NCI-H748 (cell line): ENCODE measurements around the gene PXMP2.
"Not testable (repeated sequence)": the region's sequence is repeated elsewhere in the genome, so short reads cannot be mapped to it uniquely, and the experiment has no call there.

Experiments used
- DNase-seq: peaks from one replicate; lab custom pipeline; 2025; ENCODE audit not compliant: unreplicated experiment; lab: John Stamatoyannopoulos, UW

The PXMP2 gene

GRCh38 chr12:132692030-132692429 lies 4.6 kb downstream of the PXMP2 start:
- DNase-seq, result not testable (repeated sequence)

GRCh38 chr12:132694888-132695287 lies 7.5 kb downstream of the PXMP2 start:
- DNase-seq, result not testable (repeated sequence)

DNA sequence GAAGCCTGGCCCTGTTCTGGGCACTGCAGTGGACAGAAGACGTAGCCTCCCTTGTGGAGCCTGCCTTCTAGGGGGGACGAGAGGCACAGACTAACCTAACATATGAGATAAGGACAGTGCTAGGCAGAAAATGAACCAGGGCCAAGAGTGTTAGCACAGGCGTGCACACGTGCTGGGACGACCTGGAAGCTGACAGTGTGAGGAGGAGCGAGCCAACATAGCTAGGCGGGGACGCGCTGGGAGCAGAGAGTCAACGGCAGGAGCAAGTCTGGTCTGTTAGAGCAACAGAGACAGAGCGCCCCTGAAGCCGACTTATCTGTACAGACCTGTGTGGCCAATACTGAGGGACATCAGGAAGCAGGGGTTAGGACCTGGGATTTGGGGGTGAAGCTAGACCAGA lies 8.0 kb downstream of the PXMP2 start:
- DNase-seq, result no peak

DNA sequence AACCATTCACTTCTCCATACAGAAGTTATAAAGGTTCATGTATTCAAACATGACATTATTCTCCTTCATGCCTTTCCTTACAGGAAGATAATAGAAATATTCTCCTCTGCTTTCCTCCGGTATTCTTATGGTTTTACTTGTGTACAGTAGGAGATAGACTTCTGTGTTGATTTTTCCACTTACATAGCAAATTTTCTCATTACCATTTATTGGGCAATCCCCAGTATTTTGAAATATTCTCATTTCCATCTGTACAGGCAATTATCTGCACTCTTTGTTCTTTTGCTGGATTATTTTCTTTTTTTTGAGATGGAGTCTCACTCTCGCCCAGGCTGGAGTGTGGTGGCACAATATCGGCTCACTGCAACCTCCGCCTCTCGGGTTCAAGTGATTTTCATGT lies 11.0 kb downstream of the PXMP2 start:
- DNase-seq, result no peak

DNA sequence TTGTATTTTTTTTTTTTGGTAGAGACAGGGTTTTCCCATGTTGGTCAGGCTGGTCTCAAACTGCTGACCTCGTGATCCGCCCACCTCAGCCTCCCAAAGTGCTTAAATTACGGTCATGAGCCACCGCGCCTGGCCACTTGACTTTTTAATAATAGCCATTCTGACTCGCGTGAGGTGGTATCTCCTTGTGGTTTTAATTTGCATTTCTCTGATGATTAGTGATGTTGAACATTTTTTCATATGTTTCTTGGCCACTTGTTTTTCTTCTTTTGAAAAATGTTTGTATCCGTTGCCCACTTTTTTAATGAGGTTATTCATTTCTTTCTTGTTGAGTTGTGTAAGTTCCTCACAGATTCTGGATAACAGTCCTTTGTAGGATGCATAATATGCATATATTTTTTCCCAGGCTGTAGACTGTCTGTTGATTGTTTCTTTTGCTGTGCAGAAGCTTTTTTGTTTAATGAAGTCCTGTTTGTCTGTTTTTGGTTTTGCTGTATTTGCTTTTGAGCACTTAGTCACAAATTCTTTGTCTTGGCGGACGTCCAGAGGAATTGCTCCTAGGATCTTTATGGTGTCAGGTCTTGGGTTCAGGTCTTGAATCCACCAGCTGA lies 12.9 kb downstream of the PXMP2 start:
- no peak for DNase-seq

DNA sequence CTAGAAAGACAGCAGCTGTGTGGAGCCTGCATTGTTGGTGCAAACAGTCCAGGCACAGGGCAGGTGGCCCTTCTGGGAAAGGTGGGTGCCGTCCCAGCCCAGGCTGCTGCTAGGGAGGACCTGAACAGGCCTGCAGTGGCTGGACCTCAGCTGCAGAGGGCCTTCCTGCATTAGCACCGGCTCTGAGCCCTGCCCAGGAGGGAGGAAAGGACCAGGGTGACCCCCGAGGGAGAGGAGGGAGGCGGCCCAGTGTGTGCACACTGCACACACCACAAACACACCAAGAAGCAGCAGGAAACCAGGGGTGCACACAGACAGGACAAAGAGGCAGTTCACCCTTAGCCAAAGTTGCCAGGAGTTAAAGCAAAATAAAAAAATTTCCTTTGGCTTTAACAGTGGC lies 15.3 kb downstream of the PXMP2 start:
- no peak for DNase-seq

DNA sequence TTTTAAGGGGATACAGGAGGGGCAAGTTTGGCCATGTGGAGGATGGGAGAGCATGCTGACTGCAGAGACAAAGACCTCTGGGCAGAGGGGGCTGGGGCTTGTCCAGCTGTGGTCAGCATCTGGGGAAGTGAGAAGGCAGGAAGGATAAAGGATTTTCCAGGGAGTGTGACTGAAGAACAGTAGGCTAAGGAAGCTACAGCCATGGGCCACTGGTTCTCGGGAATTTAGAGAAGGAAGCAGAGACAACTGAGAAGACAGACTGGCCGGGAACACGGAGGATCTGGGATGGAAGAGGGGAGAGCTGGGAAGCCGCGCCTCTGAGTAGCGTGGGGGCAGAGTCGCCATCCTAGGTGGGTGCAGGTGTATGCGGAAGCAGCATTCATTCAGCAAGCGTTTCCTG lies 16.3 kb downstream of the PXMP2 start:
- no peak for DNase-seq

DNA sequence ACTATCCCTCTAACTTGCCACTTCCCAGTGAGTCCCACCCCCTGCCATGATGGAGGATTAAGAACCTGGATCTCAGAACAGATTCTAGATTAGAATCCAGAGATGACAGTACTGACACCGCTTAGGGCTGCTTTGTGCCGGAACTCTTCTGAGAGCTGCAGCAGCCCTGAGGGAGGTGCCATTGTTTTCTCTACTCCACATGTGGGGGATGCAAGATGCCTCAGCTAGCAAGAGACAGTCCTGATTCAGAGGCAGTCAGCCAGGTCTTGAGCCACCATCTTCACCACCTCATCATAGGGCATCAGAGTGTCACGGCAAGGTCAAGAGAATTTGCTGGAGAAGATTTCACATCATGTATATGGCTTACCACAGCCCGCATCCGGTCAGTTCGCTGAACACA lies 19.9 kb downstream of the PXMP2 start:
- DNase-seq, result no peak

DNA sequence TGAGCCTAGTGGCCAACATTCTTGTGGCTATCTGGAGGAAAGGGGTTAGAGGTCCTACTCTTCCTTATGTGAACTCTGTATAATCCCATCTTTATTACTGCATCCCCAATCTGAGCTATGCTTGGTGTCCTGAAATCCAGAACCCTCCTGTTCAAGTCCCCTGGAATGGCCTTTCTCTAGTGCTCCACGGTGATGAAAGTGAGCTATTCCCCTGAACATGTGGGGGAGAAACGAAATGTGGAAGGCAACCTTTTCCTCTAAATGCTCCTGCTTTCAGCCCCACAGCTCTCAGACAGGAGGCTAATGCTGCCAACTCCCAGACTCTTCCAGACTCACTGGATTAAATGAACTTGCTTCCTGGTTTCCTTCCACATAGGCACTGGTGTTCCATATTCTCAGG lies 20.8 kb downstream of the PXMP2 start:
- DNase-seq, result no peak

DNA sequence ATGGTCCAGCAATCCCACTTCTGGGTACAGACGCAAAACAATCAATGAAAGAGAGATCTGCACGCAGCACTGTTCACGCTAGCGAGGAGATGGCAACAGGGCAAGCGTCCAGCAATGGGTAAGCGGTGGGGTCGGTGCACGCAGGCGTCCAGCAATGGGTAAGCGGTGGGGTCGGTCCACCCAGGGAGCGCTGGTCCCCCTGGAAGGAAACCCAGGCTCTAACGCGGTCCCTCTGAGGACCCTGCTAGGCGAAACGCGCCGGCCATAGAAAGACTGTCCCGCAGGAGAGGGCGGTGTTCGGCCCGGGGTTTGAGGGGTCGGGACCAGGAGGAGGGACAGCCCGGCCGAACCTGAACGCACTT lies 22.6 kb downstream of the PXMP2 start:
- peak; percentile 49 for DNase-seq

DNA sequence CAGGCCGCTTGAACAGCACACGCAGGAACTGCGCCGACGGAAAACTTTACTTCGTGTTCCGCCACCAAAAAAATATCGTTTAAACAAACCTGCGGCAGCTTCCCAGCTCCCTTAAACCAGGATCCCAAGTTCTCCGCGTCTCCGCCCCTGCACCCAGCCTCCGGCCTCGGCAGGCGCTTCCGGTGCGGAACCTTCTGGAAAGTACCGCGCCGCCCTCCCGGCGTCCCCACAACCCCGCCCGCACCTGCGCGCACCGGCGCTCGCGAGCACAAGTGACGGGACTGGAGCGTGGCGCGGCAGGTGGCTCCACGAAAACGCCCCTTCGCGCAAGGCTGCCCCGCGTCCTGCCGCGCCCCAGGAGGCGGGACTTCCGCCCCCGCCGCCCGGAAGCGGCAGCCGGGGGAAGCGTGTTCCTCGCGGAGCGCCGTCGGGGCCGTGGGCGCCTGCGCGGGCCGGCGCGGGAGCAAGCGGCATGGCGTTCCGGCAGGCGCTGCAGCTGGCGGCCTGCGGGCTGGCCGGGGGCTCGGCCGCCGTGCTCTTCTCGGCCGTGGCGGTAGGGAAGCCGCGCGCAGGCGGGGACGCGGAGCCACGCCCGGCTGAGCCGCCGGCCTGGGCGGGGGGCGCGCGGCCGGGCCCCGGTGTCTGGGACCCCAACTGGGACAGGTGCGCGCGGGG lies 23.2 kb downstream of the PXMP2 start, which contains the start of gene PGAM5:
PGAM5 (plus strand) TSS at position 438 of the 675 bp plus-strand sequence; CDS start at position 473, 35 bp downstream.
- peak; percentile 92 for DNase-seq

- peak; percentile 47 for DNase-seq
Observed at GRCh38 chr12:132711080-132711843, 23.9 kb downstream of the PXMP2 start.

- DNase-seq, result no peak
Observed at GRCh38 chr12:132713123-132713522, 25.7 kb downstream of the PXMP2 start.

GRCh38 chr12:132715874-132716273 lies 28.5 kb downstream of the PXMP2 start:
- no peak for DNase-seq

DNA sequence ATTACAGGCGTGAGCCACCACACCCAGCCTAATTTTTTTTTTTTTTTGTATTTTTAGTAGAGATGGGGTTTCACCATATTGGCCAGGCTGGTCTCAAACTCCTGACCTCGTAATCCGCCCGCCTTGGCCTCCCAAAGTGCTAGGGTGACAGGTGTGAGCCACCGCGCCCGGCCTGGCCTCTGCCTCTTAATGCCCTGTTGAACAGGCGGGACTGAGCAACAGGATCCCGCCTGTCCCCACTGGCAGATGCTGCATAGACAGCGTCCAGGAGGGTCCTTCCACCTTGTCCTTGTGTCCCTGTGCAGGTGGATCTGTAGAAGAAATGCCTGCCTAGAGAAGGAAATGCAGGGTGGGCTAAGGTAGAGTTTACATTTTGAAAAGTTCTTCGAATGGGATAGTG lies 29.0 kb downstream of the PXMP2 start:
- no peak for DNase-seq

DNA sequence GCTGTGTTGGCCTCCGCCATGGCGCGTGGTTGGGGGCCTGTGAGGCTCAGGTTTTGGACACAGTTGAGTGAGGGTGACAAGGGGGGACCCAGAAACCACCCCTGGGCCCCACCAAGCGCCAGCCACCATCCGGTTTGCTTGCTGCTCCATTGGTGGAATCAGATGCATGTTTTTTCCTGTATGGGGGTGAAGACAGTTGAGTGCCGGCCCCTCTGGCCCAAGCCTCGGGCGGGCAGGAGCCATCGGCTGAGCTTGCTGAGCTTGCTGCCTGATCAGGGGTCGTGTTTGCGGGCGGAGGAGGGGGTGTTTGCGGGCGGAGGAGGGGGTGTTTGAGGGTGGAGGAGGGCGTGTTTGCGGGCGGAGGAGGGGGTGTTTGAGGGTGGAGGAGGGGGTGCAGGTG lies 29.6 kb downstream of the PXMP2 start:
- DNase-seq, result no peak

DNA sequence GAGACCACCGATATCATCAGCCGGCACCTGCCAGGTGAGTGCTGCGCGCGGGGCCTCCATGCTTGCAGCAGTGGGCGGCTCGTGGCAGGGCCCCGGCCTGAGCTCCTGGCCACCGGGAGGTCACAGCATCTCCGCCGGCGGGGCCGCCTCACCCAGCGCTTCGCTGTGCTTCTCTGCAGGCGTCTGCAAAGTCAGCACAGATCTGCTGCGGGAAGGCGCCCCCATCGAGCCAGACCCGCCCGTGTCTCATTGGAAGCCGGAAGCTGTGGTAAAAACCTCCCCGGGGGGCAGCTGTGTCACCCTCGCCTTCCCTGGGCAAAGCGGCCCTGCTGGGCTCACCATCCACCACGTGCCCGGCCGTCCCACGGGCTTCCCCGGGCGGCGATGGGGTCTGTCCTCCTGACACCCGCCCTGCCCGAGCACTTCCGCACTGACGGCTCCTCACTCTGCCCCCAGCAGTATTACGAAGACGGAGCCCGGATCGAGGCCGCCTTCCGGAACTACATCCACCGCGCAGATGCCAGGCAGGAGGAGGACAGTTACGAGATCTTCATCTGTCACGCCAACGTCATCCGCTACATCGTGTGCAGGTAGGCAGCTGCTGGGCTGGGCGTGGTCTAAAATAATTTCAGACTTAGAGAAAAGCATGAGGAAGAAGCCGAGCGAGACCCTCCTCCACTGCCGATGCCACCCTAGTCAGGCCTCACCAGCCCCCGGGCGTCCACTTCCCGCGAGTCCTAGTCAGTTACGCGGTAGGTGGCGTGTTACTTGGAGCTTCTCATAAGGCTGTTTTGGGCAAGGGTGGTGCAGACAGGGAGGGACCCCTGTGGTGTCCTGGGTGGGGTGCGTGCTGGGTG lies 30.4 kb downstream of the PXMP2 start:
- DNase-seq, result no peak

DNA sequence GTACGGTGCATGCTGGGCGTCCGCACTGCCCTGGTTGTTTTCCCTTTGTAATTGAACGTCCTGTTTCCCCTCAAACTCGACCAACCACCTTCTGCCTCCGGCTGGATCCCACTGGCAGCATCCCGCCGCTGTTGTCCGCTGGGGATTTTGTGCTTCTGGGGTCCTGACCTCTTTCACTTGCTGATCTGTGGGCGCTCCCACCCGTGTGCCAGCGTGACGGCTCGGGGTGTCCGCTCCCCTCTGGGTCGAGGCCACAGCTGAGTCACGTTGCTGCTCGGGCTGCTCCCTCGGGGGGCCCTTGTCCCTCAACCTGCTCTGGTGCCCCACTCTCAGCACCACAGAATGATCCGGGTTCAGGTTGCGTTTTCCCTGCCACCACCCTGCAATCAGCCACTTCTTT lies 31.3 kb downstream of the PXMP2 start:
- DNase-seq, result no peak

DNA sequence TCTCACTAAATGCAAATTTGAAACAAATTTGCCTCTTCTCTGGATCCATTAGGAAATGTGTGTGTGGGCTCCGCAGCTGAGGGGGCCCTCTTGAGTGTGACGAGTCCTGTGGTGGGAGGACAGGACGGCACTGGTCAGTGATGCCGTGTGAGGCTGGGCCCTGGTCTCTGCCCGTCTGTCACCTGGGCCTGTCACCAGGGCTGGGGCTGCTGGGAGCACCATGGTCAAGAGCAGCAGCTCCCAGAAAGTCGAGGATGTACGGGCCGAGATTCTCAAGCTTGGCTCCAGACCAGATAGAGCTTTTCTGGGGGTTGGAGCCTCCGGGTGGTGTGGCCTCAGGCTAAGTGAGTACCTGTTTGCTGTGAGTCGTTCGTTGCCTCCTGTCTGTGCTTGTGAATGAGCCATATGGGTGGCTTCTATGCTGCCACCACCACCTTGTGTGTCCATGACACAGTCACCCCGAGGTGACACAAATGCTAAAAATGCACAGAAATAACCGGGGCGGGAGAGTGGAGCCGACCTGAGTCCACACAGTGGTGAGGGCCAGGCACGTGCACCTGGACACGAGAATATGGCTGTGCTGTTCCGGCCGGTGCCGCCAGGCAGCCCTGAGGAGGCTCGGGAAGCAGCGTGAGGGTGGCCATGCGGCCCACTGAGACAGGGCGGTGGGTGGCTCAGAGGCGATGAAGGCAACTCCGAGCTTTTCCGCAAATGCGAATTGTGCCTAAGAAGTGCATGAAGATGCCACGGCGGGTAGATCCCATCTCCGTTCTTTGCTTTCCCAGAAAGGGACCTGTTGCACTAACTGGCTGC lies 32.0 kb downstream of the PXMP2 start:
- DNase-seq, result no peak

GRCh38 chr12:132719954-132720324 lies 32.6 kb downstream of the PXMP2 start:
- no peak for DNase-seq
